Neural progenitor cell (in vitro differentiated cells): Measurements from ENCODE around the gene MTCL1.

Source experiments
- EZH2 ChIP-seq: fragments of 200-600 bp; sonication (generic); IDR thresholded peaks from 2 replicates; pipeline ENCODE4 v1.6.1; 2017; ENCODE audit warnings: antibody characterized with exemption, mild to moderate bottlenecking, moderate library complexity
- EZH2phosphoT487 ChIP-seq: fragments of 200-600 bp; sonication (generic); IDR thresholded peaks from 2 replicates; pipeline ENCODE4 v1.6.1; 2017; ENCODE audit warnings: antibody characterized with exemption
- TF ChIP-seq, protein P1 (sequence below): fragments of 200-600 bp; sonication (generic); IDR thresholded peaks from 2 replicates; pipeline ENCODE4 v1.5.1; 2017; ENCODE audit warnings: antibody characterized with exemption, mild to moderate bottlenecking

DNA sequence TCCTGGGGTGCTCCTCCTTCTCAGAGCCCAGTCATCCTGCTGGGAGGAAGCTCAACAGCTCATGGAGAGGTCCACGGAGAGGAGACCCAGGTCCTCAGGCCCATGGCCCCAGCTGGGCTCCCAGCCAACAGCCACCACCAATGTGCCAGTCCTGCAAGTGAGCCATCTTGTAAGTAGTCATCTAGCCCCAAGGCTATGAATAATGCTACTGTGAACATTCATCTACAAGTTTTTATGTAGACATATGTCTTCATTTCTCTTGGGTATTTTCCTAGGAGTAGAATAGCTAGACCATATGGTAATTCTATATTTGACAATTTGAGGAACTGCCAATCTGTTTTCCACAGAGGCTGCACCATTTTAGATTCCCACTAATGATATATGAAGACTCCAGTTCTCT, 166.1 kb downstream of the MTCL1 start:
- no peak for TF ChIP-seq EZH2phosphoT487
- TF ChIP-seq, protein P1, sequence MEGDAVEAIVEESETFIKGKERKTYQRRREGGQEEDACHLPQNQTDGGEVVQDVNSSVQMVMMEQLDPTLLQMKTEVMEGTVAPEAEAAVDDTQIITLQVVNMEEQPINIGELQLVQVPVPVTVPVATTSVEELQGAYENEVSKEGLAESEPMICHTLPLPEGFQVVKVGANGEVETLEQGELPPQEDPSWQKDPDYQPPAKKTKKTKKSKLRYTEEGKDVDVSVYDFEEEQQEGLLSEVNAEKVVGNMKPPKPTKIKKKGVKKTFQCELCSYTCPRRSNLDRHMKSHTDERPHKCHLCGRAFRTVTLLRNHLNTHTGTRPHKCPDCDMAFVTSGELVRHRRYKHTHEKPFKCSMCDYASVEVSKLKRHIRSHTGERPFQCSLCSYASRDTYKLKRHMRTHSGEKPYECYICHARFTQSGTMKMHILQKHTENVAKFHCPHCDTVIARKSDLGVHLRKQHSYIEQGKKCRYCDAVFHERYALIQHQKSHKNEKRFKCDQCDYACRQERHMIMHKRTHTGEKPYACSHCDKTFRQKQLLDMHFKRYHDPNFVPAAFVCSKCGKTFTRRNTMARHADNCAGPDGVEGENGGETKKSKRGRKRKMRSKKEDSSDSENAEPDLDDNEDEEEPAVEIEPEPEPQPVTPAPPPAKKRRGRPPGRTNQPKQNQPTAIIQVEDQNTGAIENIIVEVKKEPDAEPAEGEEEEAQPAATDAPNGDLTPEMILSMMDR, result no peak
- no peak for TF ChIP-seq EZH2
